Middle frontal gyrus (tissue), 1 donor: ENCODE results near the gene MAPK14.

Experiments
- DNase-seq: peaks from one replicate; pipeline ENCODE4 v3.0.0-alpha.2; 2015; ENCODE audit warnings: low spot score; ENCODE audit errors: extremely low spot score

Gene MAPK14

GRCh38 chr6:36099869-36100483, 72.4 kb downstream of the MAPK14 start:
- DNase-seq = no peak

GRCh38 chr6:36101691-36102090, 74.1 kb downstream of the MAPK14 start:
- no peak for DNase-seq

GRCh38 chr6:36102853-36103252, 75.2 kb downstream of the MAPK14 start:
- DNase-seq = no peak

GRCh38 chr6:36104836-36105235, 77.2 kb downstream of the MAPK14 start:
- DNase-seq = no peak

- DNase-seq = no peak
These were observed 81.5 kb downstream of the MAPK14 start for GRCh38 chr6:36109092-36109491.

GRCh38 chr6:36110050-36110449, 82.4 kb downstream of the MAPK14 start:
- no peak for DNase-seq

GRCh38 chr6:36110863-36111262, 83.3 kb downstream of the MAPK14 start:
- no peak for DNase-seq

- DNase-seq = no peak
These were observed 83.9 kb downstream of the MAPK14 start for GRCh38 chr6:36111526-36111925.

- DNase-seq = no peak
These were observed 85.4 kb downstream of the MAPK14 start for GRCh38 chr6:36113049-36113448.

- DNase-seq = no peak
These were observed 86.1 kb downstream of the MAPK14 start for GRCh38 chr6:36113703-36114102.

GRCh38 chr6:36114798-36115408, 87.3 kb downstream of the MAPK14 start:
- no peak for DNase-seq

GRCh38 chr6:36115412-36115811, 87.8 kb downstream of the MAPK14 start:
- DNase-seq = no peak

- DNase-seq = no peak
These were observed 88.7 kb downstream of the MAPK14 start for GRCh38 chr6:36116066-36116864.

- no peak for DNase-seq
These were observed 89.3 kb downstream of the MAPK14 start for GRCh38 chr6:36116943-36117342.

- DNase-seq = no peak
These were observed 90.3 kb downstream of the MAPK14 start for GRCh38 chr6:36117658-36118549.

- no peak for DNase-seq
These were observed 91.0 kb downstream of the MAPK14 start for GRCh38 chr6:36118550-36119107.

GRCh38 chr6:36119209-36119608, 91.6 kb downstream of the MAPK14 start:
- no peak for DNase-seq

GRCh38 chr6:36120018-36120417, 92.4 kb downstream of the MAPK14 start:
- no peak for DNase-seq

GRCh38 chr6:36120539-36120938, 92.9 kb downstream of the MAPK14 start:
- DNase-seq = no peak

GRCh38 chr6:36120979-36121786, 93.6 kb downstream of the MAPK14 start:
- DNase-seq = no peak
